Measurements from ENCODE around the gene ZDHHC4.
A peak's percentile ranks its signal among the peaks of the same experiment; 100 is the strongest.

ZDHHC4 gene

GRCh38 chr7:6577369-6578113 lies at the start of gene ZDHHC4:
TSS of gene ZDHHC4 (plus strand) at chr7:6577454. CDS start at chr7:6580562, 3,108 bp downstream.
- DNase-seq, result peak; percentile 83

- DNase-seq, result no peak
Measured at GRCh38 chr7:6528401-6529130, 48.7 kb upstream of the ZDHHC4 start.

- no peak for DNase-seq
Measured at GRCh38 chr7:6529643-6530042, 47.6 kb upstream of the ZDHHC4 start.

DNA sequence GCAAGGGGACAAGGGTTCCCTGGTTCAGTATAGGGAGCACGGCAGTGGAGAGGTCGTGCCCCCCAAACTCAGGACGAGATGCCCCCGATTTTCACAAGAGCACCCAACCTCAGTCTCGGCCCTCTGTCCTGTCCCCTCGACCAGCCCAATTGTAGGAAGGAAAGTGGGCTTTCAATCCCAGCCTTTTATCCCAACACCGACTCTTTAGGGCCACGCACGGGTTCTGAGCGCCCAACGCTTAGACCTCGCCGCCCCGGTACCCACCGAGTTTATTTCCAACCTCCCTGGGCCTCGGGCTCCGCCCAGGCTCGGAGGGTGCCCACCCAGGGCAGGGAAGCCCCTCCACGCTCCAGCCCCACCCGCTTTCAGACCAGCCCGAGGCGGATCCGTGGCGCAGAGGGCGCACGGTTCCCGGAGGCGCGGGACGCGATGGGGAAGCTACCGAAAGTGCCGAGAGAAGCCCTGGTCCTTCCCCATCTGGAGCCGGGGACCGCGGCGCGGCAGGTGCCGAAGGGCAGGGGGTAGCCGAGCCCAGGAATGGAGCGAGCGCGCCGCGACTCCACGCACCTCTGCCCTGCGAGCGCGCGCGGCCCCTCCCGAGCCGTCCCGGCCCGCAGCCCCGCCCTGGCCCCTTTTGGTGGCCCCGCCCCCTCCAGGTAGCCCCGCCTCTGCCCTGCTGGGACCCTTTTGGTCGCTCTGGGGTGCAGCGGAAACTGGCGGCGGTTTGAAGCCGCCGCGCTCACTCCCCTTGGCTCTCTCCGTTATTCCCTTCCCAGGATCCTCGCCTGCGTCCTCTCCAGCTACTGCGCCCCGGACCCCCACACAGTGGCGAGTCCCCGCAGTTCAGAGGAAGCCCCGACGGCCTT lies 46.4 kb upstream of the ZDHHC4 start:
- no peak for DNase-seq

- no peak for DNase-seq
Measured at GRCh38 chr7:6531492-6532279, 45.6 kb upstream of the ZDHHC4 start.

GRCh38 chr7:6532516-6532915 lies 44.7 kb upstream of the ZDHHC4 start:
- no peak for DNase-seq

DNA sequence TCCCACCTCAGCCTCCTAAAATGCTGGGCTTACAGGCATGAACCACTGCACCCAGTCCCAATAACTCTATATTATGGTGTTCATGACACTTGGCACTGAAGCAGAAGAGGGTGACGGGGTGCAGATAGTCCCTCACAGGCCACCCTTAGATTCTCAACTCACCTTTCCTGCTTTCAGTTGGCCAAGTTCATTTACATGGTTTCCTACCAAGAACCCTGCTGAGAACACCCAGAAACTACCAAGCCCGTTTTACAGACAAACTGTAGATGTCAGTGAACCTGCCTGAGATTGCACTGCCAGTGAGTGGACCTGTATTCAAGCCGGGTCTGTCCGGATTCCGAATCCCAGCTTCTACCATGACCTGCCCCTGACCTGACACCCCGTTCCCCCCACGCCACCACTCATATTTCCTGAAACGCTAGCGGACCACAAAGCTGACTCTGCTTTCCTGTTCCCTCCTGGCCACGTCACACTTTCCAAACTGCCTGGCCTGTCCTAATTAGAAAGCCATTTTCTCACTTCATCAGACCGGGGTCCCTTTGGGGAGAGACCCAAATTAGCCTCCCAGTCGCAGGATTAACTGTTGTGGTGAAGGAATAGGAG lies 43.3 kb upstream of the ZDHHC4 start:
- DNase-seq, result no peak

DNA sequence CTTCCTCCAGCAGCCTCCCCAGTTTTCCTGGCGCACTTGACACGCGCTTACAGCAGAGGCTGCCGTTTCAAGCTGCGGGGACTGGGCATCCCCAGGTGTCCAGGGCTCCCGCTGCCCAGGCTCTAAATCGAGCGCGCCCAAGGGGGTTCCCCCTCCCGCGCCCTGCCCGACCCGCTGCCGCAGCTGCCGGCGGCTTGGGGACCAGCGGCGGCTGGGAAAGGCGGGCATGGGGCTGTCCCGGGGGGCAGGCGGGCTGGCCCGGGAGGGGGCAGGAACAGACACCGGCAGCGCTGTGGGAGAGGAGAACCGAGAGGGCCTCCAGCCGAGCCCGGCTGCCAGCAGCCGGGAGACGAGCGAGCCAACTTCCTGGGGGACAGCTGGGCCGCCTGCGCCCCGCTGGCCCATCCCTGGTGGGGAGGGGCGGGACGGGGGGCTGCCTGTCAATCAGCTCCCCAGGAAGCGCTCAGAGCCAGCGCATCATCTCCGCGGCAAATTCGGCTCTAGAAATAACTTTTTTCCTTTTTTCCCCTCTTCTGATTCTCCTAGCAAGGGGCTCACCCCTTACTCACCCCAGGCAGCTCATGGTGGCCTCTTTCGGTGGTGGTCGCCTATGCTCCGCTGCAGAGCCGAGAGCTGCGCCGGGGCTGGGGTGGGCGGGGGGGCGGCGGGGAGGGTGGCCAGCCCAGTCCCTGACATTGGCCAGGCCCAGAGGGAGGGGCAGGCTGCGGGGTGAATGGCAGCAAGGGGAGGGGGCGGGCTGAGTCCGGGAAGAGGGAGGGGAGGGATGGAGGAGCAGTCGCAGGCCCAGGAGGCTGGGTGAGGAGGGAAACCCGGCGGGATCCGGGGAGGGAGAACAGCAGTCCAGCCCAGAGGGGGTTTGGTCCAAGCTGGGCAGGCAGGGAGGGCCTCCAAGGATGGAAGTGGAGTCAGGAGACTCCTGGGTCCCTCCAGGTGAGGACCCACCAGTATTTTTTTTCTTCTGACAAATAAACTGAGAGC lies 40.7 kb upstream of the ZDHHC4 start:
- no peak for DNase-seq

GRCh38 chr7:6542368-6542767 lies 34.9 kb upstream of the ZDHHC4 start:
- DNase-seq, result no peak

GRCh38 chr7:6545398-6546126 lies 31.7 kb upstream of the ZDHHC4 start:
- DNase-seq, result no peak

- peak; percentile 29 for DNase-seq
Measured at GRCh38 chr7:6546498-6547251, 30.6 kb upstream of the ZDHHC4 start.

DNA sequence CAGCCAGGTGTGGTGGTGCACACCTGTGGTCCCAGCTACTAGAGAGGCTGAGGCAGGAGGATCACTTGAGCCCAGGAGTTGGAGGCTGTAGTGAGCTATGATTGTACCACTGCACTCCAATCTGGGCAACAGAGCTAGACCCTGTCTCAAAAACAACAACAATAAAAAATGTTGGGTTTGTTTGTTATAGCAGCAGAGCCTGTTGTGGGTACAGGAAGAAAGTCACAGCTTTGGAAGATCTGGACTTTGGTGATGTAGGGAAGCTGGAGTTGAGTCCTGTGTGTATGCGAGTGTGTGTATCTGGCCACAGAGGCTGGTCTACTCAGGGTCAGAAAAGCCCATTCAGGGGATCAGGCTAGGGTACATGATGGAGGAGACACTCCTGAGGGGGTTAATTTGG lies 29.9 kb upstream of the ZDHHC4 start:
- no peak for DNase-seq

DNA sequence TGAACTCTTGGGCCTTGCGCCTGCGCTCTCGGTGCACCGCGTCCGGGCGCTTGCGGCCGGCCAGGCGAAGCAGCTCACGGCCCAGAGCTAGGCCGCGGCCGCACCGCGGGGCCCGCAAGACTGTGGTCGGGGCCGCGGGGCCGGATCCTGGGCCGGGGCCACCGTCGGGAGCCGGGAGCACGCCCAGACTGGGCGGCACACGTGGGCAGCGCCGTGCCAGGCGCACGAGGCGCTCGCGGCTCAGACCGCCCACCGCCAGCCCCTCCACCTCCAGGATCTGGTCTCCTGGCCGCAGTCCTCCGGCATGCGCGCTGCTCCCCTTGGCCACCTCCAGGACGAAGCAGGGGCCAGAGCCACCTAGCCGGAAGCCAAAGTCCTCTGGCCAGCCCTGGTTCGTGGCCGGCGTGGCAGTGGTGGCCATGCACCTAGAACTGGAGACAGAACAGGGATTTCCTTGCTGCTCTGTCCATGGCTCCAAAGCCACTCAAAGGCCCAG lies 26.2 kb upstream of the ZDHHC4 start, which contains the start of gene GRID2IP:
Gene GRID2IP (minus strand): TSS at position 446 of the 496 bp plus-strand sequence. CDS start 25 bp downstream, at position 421.
- DNase-seq, result no peak

DNA sequence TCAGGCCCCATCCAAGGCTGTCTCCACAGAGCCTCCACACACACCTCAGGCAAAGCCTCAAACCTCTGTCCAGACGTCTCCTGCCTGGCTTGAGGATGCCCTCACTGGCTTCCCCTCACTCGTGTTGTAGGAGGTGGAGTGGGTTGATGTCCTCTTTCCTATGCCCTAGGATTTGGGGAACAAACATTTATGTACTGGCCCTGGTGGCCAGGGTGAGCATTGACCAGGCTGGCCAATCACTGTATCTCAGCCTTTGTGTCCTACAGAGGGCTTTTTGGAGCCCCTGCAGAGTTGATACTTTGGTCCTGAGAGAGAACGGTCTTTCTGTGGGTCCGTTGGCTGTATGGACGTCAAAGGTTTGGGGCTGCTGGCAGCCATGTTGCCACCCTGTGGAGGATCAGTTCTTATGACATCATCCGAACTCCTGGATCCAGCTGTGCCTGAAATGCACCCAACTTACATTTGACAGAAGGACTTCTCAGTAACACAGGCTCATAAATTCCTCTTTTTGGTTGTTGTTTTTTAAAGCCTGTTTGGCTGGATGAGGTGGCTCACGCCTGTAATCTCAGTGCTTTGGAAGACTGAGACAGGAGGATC lies 23.7 kb upstream of the ZDHHC4 start:
- DNase-seq, result no peak

DNA sequence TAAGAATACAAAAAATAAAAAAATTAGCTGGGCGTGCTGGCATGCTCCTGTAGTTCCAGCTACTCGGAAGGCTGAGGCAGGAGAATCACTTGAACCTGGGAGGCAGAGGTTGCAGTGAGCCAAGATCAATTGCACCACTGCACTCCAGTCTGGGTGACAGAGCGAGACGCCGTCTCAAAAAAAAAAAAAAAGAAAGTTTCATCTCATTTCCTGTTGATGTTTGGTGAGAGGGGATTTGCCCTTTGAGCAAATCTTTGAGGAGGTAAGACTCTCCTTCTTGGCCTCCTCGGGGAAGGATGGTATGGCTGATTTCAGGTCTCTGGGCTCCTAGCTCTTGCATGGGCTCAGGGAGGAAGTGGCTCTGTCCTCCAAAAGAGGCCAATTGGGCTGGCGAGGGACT lies 22.4 kb upstream of the ZDHHC4 start:
- no peak for DNase-seq

DNA sequence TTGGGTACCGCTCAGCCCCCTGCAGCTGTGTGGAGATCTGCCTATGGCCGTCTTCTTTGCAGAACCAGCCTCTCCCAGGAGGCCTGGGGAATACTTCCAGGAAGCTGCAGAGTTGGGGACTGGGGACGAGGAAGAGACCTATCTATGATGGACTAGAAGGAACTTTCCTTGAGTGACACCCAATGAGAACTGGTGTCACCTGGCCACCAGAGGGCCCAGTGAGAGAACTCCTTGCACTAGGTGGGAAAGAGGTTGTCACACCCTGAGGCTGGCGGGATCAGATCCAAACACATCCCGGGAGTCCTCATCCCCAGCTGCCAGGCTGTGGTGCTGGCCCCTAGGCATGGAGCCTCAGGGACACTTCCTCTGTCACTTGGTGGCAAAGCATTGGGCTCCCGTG lies 21.1 kb upstream of the ZDHHC4 start:
- peak; percentile 2 for DNase-seq

DNA sequence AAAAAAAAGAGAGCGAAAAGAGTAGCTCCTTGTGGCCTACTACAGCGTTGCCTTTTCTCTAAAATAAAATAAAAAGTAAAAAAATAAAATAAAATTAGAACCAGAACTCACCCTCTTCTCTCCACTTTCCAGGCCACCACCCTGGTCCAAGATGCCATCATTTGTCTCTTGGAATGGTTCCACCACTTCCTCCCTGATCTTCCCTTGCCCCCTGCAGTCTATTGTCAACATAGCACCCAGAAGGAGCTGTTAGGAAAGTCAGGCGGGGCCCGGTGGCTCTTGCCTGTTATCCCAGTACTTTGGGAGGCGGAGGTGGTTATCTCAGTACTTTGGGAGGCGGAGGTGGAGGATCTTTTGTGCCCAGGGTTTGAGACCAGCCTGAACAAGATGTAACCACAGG lies 18.4 kb upstream of the ZDHHC4 start:
- peak; percentile 33 for DNase-seq

DNA sequence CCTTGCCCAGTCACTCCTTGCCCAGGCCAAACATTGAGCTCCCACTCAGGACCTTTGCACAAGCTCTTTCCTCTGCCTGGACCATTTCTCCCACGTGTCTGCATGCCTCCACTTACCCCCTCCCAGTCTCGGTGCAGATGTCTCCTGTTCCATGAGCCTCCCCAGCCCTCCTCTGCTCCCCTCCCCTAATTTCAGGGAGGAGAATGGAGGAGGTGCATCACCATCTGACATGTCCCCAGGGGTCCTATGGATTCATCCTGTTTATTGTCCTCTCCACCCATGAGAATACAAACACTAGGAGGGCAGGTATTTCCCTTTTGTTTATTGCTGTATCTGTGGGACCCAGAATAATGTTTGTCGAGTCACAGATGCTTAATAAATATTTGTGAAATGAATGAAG lies 17.4 kb upstream of the ZDHHC4 start:
- no peak for DNase-seq

DNA sequence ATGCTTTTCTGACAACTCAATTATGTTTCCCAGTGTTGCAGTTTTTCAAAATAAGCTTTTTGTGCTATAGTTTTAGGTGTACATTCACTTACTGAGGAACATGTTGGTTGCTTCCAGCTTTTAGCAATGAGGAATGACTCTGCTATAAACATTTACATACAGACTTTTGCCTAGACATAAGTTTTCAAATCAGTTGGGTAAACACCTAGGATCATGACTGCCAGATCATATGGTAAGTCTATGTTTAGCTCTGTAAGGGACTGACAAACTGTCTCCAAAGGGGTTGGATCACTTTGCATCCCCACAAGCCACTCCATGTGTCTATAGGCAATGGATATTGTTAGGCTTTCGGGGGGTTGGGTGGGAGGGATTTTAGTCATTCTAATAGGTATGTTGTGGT lies 15.1 kb upstream of the ZDHHC4 start:
- DNase-seq, result no peak

Measured in NCI-H2029 (cell line).